IMR-90 (cell line): ENCODE measurements around the gene CYP2W1. TPM values are rescaled to one million over a fixed set of nuclear protein-coding genes. Genes with fewer than 3 reads are reported as not detected.

Experiments
- ATAC-seq: fragments of 200-7000 bp; cut with Tn5 transposase; 2 replicates; pipeline ENCODE4 v1.9.1; 2020; ENCODE audit warnings: low read depth, mild to moderate bottlenecking, moderate library complexity
- BruUV-seq: library from RNA; stranded (reverse); fragments of 400-500 nt; replicated peaks from 2 replicates; lab custom pipeline; 2021; lab: Mats Ljungman, UMichigan
- CTCF ChIA-PET: fragments of 300-600 bp; formaldehyde crosslinking; extraction: SDS; loops from one replicate; lab custom pipeline; 2021; ENCODE audit warnings: antibody characterized with exemption; lab: Yijun Ruan, JAX
- POLR2A ChIA-PET: fragments of 300-600 bp; sonication (Branson Sonifier 250); formaldehyde crosslinking; loops from one replicate; lab custom pipeline; 2022; ENCODE audit warnings: antibody characterized with exemption; ENCODE audit not compliant: unreplicated experiment; lab: Charles Lee
- DNase-seq: peaks from one replicate; pipeline ENCODE4 v3.0.0; 2013
- H2AFZ ChIP-seq: replicated peaks from 2 replicates; pipeline ENCODE3; 2013; ENCODE audit warnings: low read length, mild to moderate bottlenecking; ENCODE audit not compliant: poor library complexity
- H2AK5ac ChIP-seq: 2 replicates; pipeline ENCODE4 v1.6.1; 2013; ENCODE audit warnings: low read depth, low read length, inconsistent platforms
- H2AK9ac ChIP-seq: replicated peaks from 2 replicates; pipeline ENCODE3; 2013; ENCODE audit warnings: mild to moderate bottlenecking, low read depth, low read length, moderate library complexity; ENCODE audit not compliant: poor library complexity
- H2BK120ac ChIP-seq: 2 replicates; pipeline ENCODE4 v1.6.1; 2013; ENCODE audit warnings: low read depth, low read length, inconsistent platforms
- H2BK15ac ChIP-seq: 3 replicates; pipeline ENCODE4 v1.6.1; 2013; ENCODE audit warnings: low read depth, low read length, inconsistent platforms
- H2BK20ac ChIP-seq: 2 replicates; pipeline ENCODE4 v1.6.1; 2013; ENCODE audit warnings: low read depth, mild to moderate bottlenecking, inconsistent platforms, low read length, moderate library complexity
- H2BK5ac ChIP-seq: 2 replicates; pipeline ENCODE4 v1.6.1; 2013; ENCODE audit warnings: mild to moderate bottlenecking, low read depth, low read length, inconsistent platforms; ENCODE audit not compliant: poor library complexity, severe bottlenecking
- H3K14ac ChIP-seq: replicated peaks from 2 replicates; pipeline ENCODE4 v1.6.1; 2013; ENCODE audit warnings: low read depth, low read length, inconsistent platforms
- H3K18ac ChIP-seq: 2 replicates; pipeline ENCODE4 v1.6.1; 2013; ENCODE audit warnings: low read depth, low read length, control low read depth
- H3K23ac ChIP-seq: 2 replicates; pipeline ENCODE4 v1.6.1; 2013; ENCODE audit warnings: low read depth, low read length, inconsistent platforms
- H3K27ac ChIP-seq: 2 replicates; pipeline ENCODE4 v1.5.1; 2013; ENCODE audit warnings: mild to moderate bottlenecking, control low read depth, low read length; ENCODE audit not compliant: insufficient read depth
- H3K27me3 ChIP-seq: 2 replicates; pipeline ENCODE4 v1.6.1; 2013; ENCODE audit warnings: low read length; ENCODE audit not compliant: control insufficient read depth, insufficient read depth
- H3K36me3 ChIP-seq: 2 replicates; pipeline ENCODE4 v1.6.1; 2013; ENCODE audit warnings: low read length, mixed read lengths; ENCODE audit not compliant: control insufficient read depth, insufficient read depth
- H3K4ac ChIP-seq: 2 replicates; pipeline ENCODE4 v1.6.1; 2013; ENCODE audit warnings: low read depth, low read length, inconsistent platforms
- H3K4me1 ChIP-seq: 2 replicates; pipeline ENCODE4 v1.6.1; 2013; ENCODE audit warnings: low read length, mixed read lengths; ENCODE audit not compliant: control insufficient read depth, insufficient read depth
- H3K4me2 ChIP-seq: 2 replicates; pipeline ENCODE4 v1.6.1; 2013; ENCODE audit warnings: low read depth, mild to moderate bottlenecking, control low read depth, low read length, moderate library complexity
- H3K4me3 ChIP-seq: 2 replicates; pipeline ENCODE4 v1.5.1; 2013; ENCODE audit warnings: low read depth, mild to moderate bottlenecking, control low read depth, low read length, moderate library complexity; ENCODE audit not compliant: insufficient read depth
- H3K56ac ChIP-seq: 2 replicates; pipeline ENCODE4 v1.6.1; 2013; ENCODE audit warnings: low read length, inconsistent platforms; ENCODE audit not compliant: insufficient read depth; ENCODE audit errors: extremely low read depth
- H3K79me1 ChIP-seq, 2 experiments: 2 replicates each; pipeline ENCODE4 v1.6.1; 2013; ENCODE audit warnings: low read length in 2 of 2, inconsistent platforms in 1 of 2, low read depth in 1 of 2
- H3K9ac ChIP-seq: 2 replicates; pipeline ENCODE4 v1.6.1; 2013; ENCODE audit warnings: low read depth, low read length, control low read depth
- H3K9me1 ChIP-seq: 2 replicates; pipeline ENCODE4 v1.6.1; 2013; ENCODE audit warnings: low read length, inconsistent platforms; ENCODE audit not compliant: insufficient read depth
- H3K9me3 ChIP-seq: 2 replicates; pipeline ENCODE4 v1.6.1; 2013; ENCODE audit warnings: low read length; ENCODE audit not compliant: control insufficient read depth, insufficient read depth
- H4K20me1 ChIP-seq: 2 replicates; pipeline ENCODE4 v1.6.1; 2013; ENCODE audit warnings: low read length, inconsistent platforms; ENCODE audit not compliant: insufficient read depth
- H4K5ac ChIP-seq: 2 replicates; pipeline ENCODE4 v1.6.1; 2013; ENCODE audit warnings: mild to moderate bottlenecking, low read depth, low read length, control low read depth
- H4K8ac ChIP-seq, 2 experiments: 2 replicates each; pipeline ENCODE4 v1.6.1; 2013; ENCODE audit warnings: low read depth in 2 of 2, low read length in 2 of 2, control low read depth in 1 of 2, inconsistent platforms in 1 of 2
- H4K91ac ChIP-seq: 2 replicates; pipeline ENCODE4 v1.6.1; 2013; ENCODE audit warnings: low read depth, low read length, inconsistent platforms; ENCODE audit not compliant: insufficient read depth
- BHLHE40 ChIP-seq: fragments of 150-350 bp; IDR thresholded peaks from 2 replicates; pipeline ENCODE4 v1.6.1; 2016; ENCODE audit warnings: mild to moderate bottlenecking, low read depth, low read length
- CEBPB ChIP-seq: IDR thresholded peaks from 2 replicates; pipeline ENCODE4 v1.6.1; 2012; ENCODE audit warnings: low read depth, low read length, improper control_type of control experiment
- CHD1 ChIP-seq: IDR thresholded peaks from 2 replicates; pipeline ENCODE4 v1.6.1; 2012; ENCODE audit warnings: low read depth, low read length, improper control_type of control experiment
- MAFK ChIP-seq: IDR thresholded peaks from 2 replicates; pipeline ENCODE4 v1.6.1; 2012; ENCODE audit warnings: low read depth, low read length, improper control_type of control experiment
- MAZ ChIP-seq: IDR thresholded peaks from 2 replicates; pipeline ENCODE4 v1.6.1; 2012; ENCODE audit warnings: low read depth, mild to moderate bottlenecking, low read length, improper control_type of control experiment, moderate library complexity, borderline replicate concordance
- MXI1 ChIP-seq: IDR thresholded peaks from 2 replicates; pipeline ENCODE4 v1.6.1; 2012; ENCODE audit warnings: low read depth, mild to moderate bottlenecking, low read length, moderate library complexity, borderline replicate concordance
- NFE2L2 ChIP-seq: fragments of 150-350 bp; IDR thresholded peaks from 2 replicates; pipeline ENCODE4 v1.6.1; 2016; ENCODE audit warnings: low read depth, mild to moderate bottlenecking, low read length
- POLR2A ChIP-seq: IDR thresholded peaks from 2 replicates; pipeline ENCODE4 v1.6.1; 2012; ENCODE audit warnings: mild to moderate bottlenecking, low read depth, low read length
- RAD21 ChIP-seq: IDR thresholded peaks from 2 replicates; pipeline ENCODE4 v1.6.1; 2012; ENCODE audit warnings: low read length, improper control_type of control experiment
- RFX5 ChIP-seq: IDR thresholded peaks from 2 replicates; pipeline ENCODE4 v1.8.0; 2012; ENCODE audit warnings: low read depth, mild to moderate bottlenecking, low read length, moderate library complexity
- SMC3 ChIP-seq: fragments of 150-350 bp; IDR thresholded peaks from 2 replicates; pipeline ENCODE4 v1.6.1; 2016; ENCODE audit warnings: low read depth, mild to moderate bottlenecking, antibody characterized with exemption, low read length, moderate library complexity
- WGBS, 2 experiments: methylation state at CpG; one replicate each; pipeline versions ENCODE4 v1.1.5 to v1.1.7; 2013; ENCODE audit warnings: missing lambda C conversion rate in 2 of 2; ENCODE audit not compliant: insufficient read length in 1 of 2; ENCODE audit errors: extremely low coverage in 2 of 2; 5-methylcytosine and 5-hydroxymethylcytosine counted together
- dilution Hi-C: fragments of 300-500 bp; cut with HindIII; formaldehyde crosslinking; loops from one replicate; pipeline ENCODE4 v1.14.3; 2018; ENCODE audit warnings: low sequenced_read_pairs; ENCODE audit not compliant: unreplicated experiment
- in situ Hi-C: fragments of 300-500 bp; cut with MboI; formaldehyde crosslinking; loops from 3 replicates; pipeline ENCODE4 v1.14.3; 2019; ENCODE audit warnings: low sequenced_read_pairs, inconsistent platforms, mixed read lengths
- intact Hi-C: fragments of 100-400 bp; cut with micrococcal nuclease; formaldehyde crosslinking; loops from 2 replicates; pipeline ENCODE4 v1.10.0; 2022
- polyA plus RNA-seq, 3 experiments: library from polyadenylated mRNA; depleted of rRNA; stranded (reverse); fragments of >200 nt; gene quantifications; 2 replicates each; pipeline ENCODE4 v1.2.3, GENCODE V29; 2012; ENCODE audit warnings: low replicate concordance in 1 of 3
- total RNA-seq: library from RNA; depleted of rRNA; stranded (reverse); fragments of >200 nt; gene quantifications from 2 replicates; pipeline ENCODE4 v1.2.3, GENCODE V29; 2012
- TF ChIP-seq, protein P1 (sequence below): fragments of 150-350 bp; IDR thresholded peaks from 2 replicates; pipeline ENCODE4 v1.6.1; 2016; ENCODE audit warnings: low read depth, mild to moderate bottlenecking, low read length, moderate library complexity, borderline replicate concordance
- TF ChIP-seq, protein P2 (sequence below): conservative IDR thresholded peaks from 2 replicates; pipeline ENCODE4 v1.5.1; 2012; ENCODE audit warnings: mild to moderate bottlenecking, low read depth, low read length, improper control_type of control experiment
- TF ChIP-seq, protein P3 (sequence below): fragments of 150-350 bp; IDR thresholded peaks from 2 replicates; pipeline ENCODE4 v1.6.1; 2017; ENCODE audit warnings: mild to moderate bottlenecking, antibody characterized with exemption, low read length, low read depth

CYP2W1 gene
- total and polyA plus RNA-seq, 2 of the 4 experiments (the other 2 are of a cell fraction), result not detected

DNA sequence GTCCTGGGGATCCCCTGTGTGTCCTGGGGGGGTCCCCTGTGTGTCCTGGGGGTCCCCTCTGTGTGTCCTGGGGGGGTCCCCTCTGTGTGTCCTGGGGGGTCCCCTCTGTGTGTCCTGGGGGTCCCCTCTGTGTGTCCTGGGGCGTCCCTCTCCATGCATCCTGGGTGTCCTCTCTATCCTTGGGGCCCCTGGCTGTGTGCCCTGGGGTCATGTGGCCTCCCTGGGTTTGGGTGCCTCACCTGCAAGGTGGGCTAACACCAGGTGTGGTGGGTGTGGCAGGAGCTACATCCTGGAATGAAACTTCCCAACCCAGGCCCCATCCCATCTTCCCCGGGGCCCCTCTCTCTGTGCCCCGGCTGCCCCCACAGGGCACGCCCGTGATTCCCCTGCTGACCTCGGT lies 4.9 kb downstream of the CYP2W1 start:
- POLR2A ChIA-PET, result no interaction called here
- Histone ChIP-seq H2BK15ac (no peak overlapping the region), H3K4me2 (no peak overlapping the region), H2BK5ac (no peak overlapping the region), H3K18ac (no peak overlapping the region), H2AK5ac (no peak overlapping the region), H3K14ac (no peak overlapping the region), H3K9me3 (no peaks in the 10 kb centered on the region), H3K4ac (no peak overlapping the region), H3K4me1 (no peaks in the 10 kb centered on the region; the same call in 1 of the 2 replicates), H2BK20ac (no peak overlapping the region), H3K9ac (no peak overlapping the region), H4K5ac (no peak overlapping the region), H3K79me1 (no peaks in the 10 kb centered on the region), H3K36me3 (no peaks in the 10 kb centered on the region), H3K27ac (no peak overlapping the region), H3K9me1 (no peaks in the 10 kb centered on the region), H3K56ac (no peak overlapping the region), H2AFZ (no peak overlapping the region), H3K4me3 (no peak overlapping the region), H3K23ac (no peak overlapping the region), H2AK9ac (no peak overlapping the region), H4K20me1 (peaks cover 1% of the 10 kb centered on the region; the same call in 1 of the 2 replicates), H4K91ac (no peak overlapping the region), H4K8ac (no peak overlapping the region), H3K27me3 (no peaks in the 10 kb centered on the region; the same call in 1 of the 2 replicates), H2BK120ac (no peak overlapping the region)
- CTCF ChIA-PET, result no interaction called here
- no TSS peak for BruUV-seq
- 56% methylated on average over 3 of the region's 6 CpGs; no CpG with 5 or more reads in 1 of the 2 experiments for WGBS, 2 experiments
- in situ Hi-C loops, result no loop called here
- TF ChIP-seq CHD1 (no peak), BHLHE40 (no peak), RFX5 (no peak), CEBPB (no peak), MXI1 (no peak), RAD21 (no peak), MAZ (no peak), POLR2A (no peak), MAFK (no peak), SMC3 (no peak), NFE2L2 (no peak)
- TF ChIP-seq, protein P1, sequence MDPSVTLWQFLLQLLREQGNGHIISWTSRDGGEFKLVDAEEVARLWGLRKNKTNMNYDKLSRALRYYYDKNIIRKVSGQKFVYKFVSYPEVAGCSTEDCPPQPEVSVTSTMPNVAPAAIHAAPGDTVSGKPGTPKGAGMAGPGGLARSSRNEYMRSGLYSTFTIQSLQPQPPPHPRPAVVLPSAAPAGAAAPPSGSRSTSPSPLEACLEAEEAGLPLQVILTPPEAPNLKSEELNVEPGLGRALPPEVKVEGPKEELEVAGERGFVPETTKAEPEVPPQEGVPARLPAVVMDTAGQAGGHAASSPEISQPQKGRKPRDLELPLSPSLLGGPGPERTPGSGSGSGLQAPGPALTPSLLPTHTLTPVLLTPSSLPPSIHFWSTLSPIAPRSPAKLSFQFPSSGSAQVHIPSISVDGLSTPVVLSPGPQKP, result no peak
- TF ChIP-seq, protein P2, sequence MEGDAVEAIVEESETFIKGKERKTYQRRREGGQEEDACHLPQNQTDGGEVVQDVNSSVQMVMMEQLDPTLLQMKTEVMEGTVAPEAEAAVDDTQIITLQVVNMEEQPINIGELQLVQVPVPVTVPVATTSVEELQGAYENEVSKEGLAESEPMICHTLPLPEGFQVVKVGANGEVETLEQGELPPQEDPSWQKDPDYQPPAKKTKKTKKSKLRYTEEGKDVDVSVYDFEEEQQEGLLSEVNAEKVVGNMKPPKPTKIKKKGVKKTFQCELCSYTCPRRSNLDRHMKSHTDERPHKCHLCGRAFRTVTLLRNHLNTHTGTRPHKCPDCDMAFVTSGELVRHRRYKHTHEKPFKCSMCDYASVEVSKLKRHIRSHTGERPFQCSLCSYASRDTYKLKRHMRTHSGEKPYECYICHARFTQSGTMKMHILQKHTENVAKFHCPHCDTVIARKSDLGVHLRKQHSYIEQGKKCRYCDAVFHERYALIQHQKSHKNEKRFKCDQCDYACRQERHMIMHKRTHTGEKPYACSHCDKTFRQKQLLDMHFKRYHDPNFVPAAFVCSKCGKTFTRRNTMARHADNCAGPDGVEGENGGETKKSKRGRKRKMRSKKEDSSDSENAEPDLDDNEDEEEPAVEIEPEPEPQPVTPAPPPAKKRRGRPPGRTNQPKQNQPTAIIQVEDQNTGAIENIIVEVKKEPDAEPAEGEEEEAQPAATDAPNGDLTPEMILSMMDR, result no peak
- TF ChIP-seq, protein P3, sequence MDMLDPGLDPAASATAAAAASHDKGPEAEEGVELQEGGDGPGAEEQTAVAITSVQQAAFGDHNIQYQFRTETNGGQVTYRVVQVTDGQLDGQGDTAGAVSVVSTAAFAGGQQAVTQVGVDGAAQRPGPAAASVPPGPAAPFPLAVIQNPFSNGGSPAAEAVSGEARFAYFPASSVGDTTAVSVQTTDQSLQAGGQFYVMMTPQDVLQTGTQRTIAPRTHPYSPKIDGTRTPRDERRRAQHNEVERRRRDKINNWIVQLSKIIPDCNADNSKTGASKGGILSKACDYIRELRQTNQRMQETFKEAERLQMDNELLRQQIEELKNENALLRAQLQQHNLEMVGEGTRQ, result no peak
- ATAC-seq (no peak), DNase-seq (no peak)
- intact Hi-C loops, result no loop called here
- dilution Hi-C loops, result no loop called here
